CD8-positive, alpha-beta memory T cell (primary cell): Measurements from ENCODE around the gene CALM1. TPM values are rescaled to one million over a fixed set of nuclear protein-coding genes. Genes with fewer than 3 reads are reported as not detected.

ENCODE experiments used
- CTCF ChIA-PET: fragments of 350-600 bp; sonication (Branson Sonifier 250); formaldehyde crosslinking; loops from one replicate; lab custom pipeline; 2021; ENCODE audit warnings: antibody characterized with exemption; lab: Charles Lee
- POLR2A ChIA-PET: fragments of 350-600 bp; sonication (Branson Sonifier 250); formaldehyde crosslinking; loops from one replicate; lab custom pipeline; 2021; ENCODE audit warnings: antibody characterized with exemption; lab: Charles Lee
- DNase-seq, 5 donors: peaks; one replicate each; pipeline versions ENCODE4 v3.0.0 to v3.0.0-alpha.2; 2020 to 2022; ENCODE audit warnings: mixed read lengths in 1 of 5
- H3K27ac ChIP-seq: one replicate; pipeline ENCODE4 v1.7.0; 2013; ENCODE audit warnings: low read depth, mild to moderate bottlenecking, low read length, moderate library complexity
- H3K27me3 ChIP-seq: 2 replicates; pipeline ENCODE4 v1.7.0; 2013; ENCODE audit warnings: low read length, mild to moderate bottlenecking; ENCODE audit not compliant: insufficient read depth, poor library complexity, severe bottlenecking
- H3K36me3 ChIP-seq: 2 replicates; pipeline ENCODE4 v1.7.0; 2013; ENCODE audit warnings: mild to moderate bottlenecking, low read length, moderate library complexity; ENCODE audit not compliant: insufficient read depth
- H3K4me1 ChIP-seq: 2 replicates; pipeline ENCODE4 v1.7.0; 2013; ENCODE audit warnings: mild to moderate bottlenecking, low read length, moderate library complexity; ENCODE audit not compliant: insufficient read depth
- H3K4me3 ChIP-seq: 2 replicates; pipeline ENCODE4 v1.7.0; 2013; ENCODE audit warnings: mild to moderate bottlenecking, low read length
- H3K9me3 ChIP-seq: 2 replicates; pipeline ENCODE4 v1.7.0; 2013; ENCODE audit warnings: mild to moderate bottlenecking, low read length
- H3K27ac Mint-ChIP-seq, 8 donors: one replicate each; pipeline ENCODE4 v1.8.0; 2020 to 2021; ENCODE audit warnings: mixed read lengths in 8 of 8, mild to moderate bottlenecking in 6 of 8, inconsistent platforms in 3 of 8, moderate library complexity in 3 of 8
- H3K27me3 Mint-ChIP-seq, 2 donors: one replicate each; pipeline ENCODE4 v1.8.0; 2020 to 2021; ENCODE audit warnings: mixed read lengths in 2 of 2, mild to moderate bottlenecking in 1 of 2, moderate library complexity in 1 of 2
- H3K36me3 Mint-ChIP-seq, 3 donors: one replicate each; pipeline ENCODE4 v1.8.0; 2020 to 2021; ENCODE audit warnings: mixed read lengths in 3 of 3, inconsistent platforms in 1 of 3, mild to moderate bottlenecking in 1 of 3
- H3K4me1 Mint-ChIP-seq, 3 donors: one replicate each; pipeline ENCODE4 v1.8.0; 2020 to 2021; ENCODE audit warnings: mixed read lengths in 3 of 3, inconsistent platforms in 1 of 3, mild to moderate bottlenecking in 1 of 3
- H3K4me3 Mint-ChIP-seq, 7 donors: one replicate each; pipeline ENCODE4 v1.8.0; 2020 to 2021; ENCODE audit warnings: mixed read lengths in 7 of 7, mild to moderate bottlenecking in 6 of 7, moderate library complexity in 4 of 7, inconsistent platforms in 2 of 7
- H3K9me3 Mint-ChIP-seq, 5 donors: one replicate each; pipeline ENCODE4 v1.8.0; 2020 to 2022; ENCODE audit warnings: mixed read lengths in 5 of 5, mild to moderate bottlenecking in 3 of 5, moderate library complexity in 2 of 5, inconsistent platforms in 1 of 5
- polyA plus RNA-seq: library from polyadenylated mRNA; unstranded; fragments of 300-500 nt; fragmentation: Illumina TruSeq; gene quantifications from one replicate; pipeline ENCODE4 v1.2.3, GENCODE V29; 2021
- total RNA-seq, 2 experiments: library from RNA; stranded (reverse); gene quantifications; one replicate each; pipeline ENCODE4 v1.2.3, GENCODE V29; 2021

Gene CALM1
- total and polyA plus RNA-seq, 3 experiments from 2014 or later: 575 to 3,107 (median 587) TPM

DNA sequence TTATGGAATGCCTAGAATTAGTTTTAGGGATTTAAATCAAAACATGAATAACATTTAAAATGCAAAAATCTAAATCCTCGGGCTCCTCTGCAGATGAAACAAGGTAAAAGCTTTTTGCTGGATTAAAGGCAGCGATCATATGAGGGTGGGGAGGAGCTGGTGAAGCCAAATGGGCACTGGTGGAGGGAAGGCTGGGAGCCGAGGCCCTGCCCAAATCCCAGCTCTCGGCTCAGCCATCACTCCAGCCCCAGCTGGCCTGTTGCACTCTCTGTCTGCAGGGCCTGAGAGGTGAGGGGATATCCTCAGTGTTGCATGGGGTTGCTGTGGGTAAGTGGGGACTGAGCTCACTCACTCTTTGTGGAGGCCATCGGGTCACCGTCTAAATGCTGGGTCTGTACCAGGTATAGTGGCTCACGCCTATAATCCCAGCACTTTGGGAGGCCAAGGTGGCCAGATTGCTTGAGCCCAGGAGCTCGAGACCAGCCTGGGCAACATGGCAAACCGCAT lies 28.6 kb downstream of the CALM1 start:
- H3K27me3 Mint-ChIP-seq: peaks cover 4 to 7% of the 10 kb centered on the region in 2 donors
- H3K27ac Mint-ChIP-seq: no peak overlapping the region
- no peaks in the 10 kb centered on the region for H3K4me1 ChIP-seq
- no peaks in the 10 kb centered on the region for H3K36me3 ChIP-seq
- no peaks in the 10 kb centered on the region for H3K36me3 Mint-ChIP-seq
- H3K9me3 Mint-ChIP-seq: no peaks in the 10 kb centered on the region
- H3K4me3 Mint-ChIP-seq: no peak overlapping the region
- ChIA-PET CTCF (interaction anchor here (1.1 kb wide), 1 partner anchor 25 kb away, joined by 3 read pairs; no protein-coding TSS in a partner anchor), POLR2A (no interaction called here)
- no peaks in the 10 kb centered on the region for H3K4me1 Mint-ChIP-seq
- H3K27ac ChIP-seq: no peak overlapping the region
- no peak overlapping the region for H3K4me3 ChIP-seq
- H3K27me3 ChIP-seq: no peaks in the 10 kb centered on the region
- H3K9me3 ChIP-seq: no peaks in the 10 kb centered on the region
- DNase-seq: no peak

DNA sequence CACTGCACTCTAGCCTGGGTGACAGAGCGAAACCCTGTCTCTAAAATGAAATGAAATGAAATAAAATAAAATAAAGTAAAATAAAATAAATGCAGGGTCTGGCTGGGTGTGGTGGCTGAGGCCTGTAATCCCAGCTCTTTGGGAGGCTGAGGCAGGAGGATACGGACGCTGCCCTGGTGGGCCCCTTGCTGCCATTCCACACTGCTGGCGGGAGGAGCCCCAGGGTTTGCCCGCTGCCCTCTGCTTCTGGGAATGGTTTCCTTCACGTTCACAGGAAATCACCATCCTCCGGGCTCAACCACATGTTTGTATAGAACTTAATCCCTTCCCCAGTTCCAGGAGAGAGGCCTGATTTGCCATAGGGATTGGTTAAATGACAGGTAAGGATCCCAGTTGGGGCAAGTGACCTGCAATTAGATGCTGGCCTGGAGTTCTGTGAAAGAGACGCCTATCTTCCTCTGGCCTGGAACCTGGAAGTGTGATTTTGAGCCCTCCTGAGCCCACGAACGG lies 29.3 kb downstream of the CALM1 start:
- no peak overlapping the region for H3K27ac ChIP-seq
- H3K27me3 Mint-ChIP-seq: peaks cover 4 to 8% of the 10 kb centered on the region in 2 donors
- H3K36me3 ChIP-seq: no peaks in the 10 kb centered on the region
- H3K36me3 Mint-ChIP-seq: no peaks in the 10 kb centered on the region
- H3K9me3 Mint-ChIP-seq: no peaks in the 10 kb centered on the region
- H3K4me3 ChIP-seq: no peak overlapping the region
- POLR2A ChIA-PET: no interaction called here
- no peak for DNase-seq
- H3K4me3 Mint-ChIP-seq: no peak overlapping the region
- no peaks in the 10 kb centered on the region for H3K27me3 ChIP-seq
- H3K9me3 ChIP-seq: no peaks in the 10 kb centered on the region
- H3K4me1 ChIP-seq: no peaks in the 10 kb centered on the region
- H3K27ac Mint-ChIP-seq: no peak overlapping the region
- H3K4me1 Mint-ChIP-seq: no peaks in the 10 kb centered on the region
- CTCF ChIA-PET: interaction anchor here (1.1 kb wide), 1 partner anchor 26 kb away, joined by 3 read pairs; no protein-coding TSS in a partner anchor

DNA sequence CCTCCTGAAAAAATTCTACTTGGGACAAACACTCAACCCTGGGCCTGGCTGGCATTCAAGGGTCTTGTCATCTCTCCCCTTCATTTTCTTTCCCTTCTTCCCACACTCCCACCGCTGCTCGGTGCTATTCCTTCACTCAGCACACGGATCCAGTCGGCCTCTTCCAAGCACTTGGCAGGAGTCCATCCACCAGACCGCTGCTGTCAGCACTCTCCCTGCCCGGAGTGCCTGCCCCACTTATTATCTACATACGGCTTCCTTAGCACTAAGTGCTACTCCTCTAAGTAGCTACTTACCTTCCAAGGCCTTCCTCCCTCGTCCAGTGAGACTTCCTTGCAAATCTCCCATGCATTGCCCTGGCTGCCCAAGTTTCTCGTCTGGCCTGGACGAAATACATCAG lies 29.8 kb downstream of the CALM1 start:
- no peak overlapping the region for H3K27ac ChIP-seq
- no peaks in the 10 kb centered on the region for H3K4me1 Mint-ChIP-seq
- H3K4me1 ChIP-seq: no peaks in the 10 kb centered on the region
- H3K9me3 Mint-ChIP-seq: no peaks in the 10 kb centered on the region
- no peaks in the 10 kb centered on the region for H3K36me3 Mint-ChIP-seq
- CTCF ChIA-PET: interaction anchor here (1.1 kb wide), 1 partner anchor 27 kb away, joined by 3 read pairs; no protein-coding TSS in a partner anchor
- no peak for DNase-seq
- H3K4me3 ChIP-seq: no peak overlapping the region
- H3K27me3 ChIP-seq: no peaks in the 10 kb centered on the region
- H3K36me3 ChIP-seq: no peaks in the 10 kb centered on the region
- peaks cover 4 to 8% of the 10 kb centered on the region in 2 donors for H3K27me3 Mint-ChIP-seq
- H3K27ac Mint-ChIP-seq: no peak overlapping the region
- H3K4me3 Mint-ChIP-seq: no peak overlapping the region
- H3K9me3 ChIP-seq: no peaks in the 10 kb centered on the region
- POLR2A ChIA-PET: no interaction called here

DNA sequence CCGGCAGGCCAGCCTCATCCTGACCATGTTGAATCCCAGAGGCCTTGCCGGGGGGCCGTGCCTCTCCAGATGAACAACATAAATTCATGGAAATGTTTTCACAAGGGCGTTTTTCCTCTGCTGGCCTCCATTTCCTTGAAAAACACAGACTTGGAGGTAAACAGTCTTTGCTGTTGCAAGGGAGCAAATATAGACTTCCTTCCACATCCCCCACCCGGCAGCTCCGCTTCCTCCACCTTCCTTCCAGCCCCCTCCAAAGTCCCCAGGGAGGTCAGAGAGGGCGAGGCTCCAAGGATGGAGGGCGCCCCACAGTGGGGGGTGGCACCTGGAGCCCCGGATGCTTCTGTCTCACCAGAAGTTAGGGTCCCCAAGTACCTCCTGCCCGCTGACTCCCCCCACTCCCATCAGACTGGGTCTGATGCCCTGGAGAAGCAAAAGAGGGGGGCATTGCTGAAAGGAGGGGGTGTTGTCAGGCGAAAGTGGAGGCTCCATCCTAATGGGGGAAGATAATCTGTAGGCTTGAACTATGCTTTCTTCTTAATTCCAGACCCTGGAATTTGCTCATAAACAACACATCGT lies 31.1 kb downstream of the CALM1 start:
- CTCF ChIA-PET: no interaction called here
- POLR2A ChIA-PET: no interaction called here
- Histone ChIP-seq H3K27ac (no peak overlapping the region), H3K4me1 (no peaks in the 10 kb centered on the region), H3K27me3 (no peaks in the 10 kb centered on the region), H3K36me3 (no peaks in the 10 kb centered on the region), H3K9me3 (no peaks in the 10 kb centered on the region), H3K4me3 (no peak overlapping the region)
- H3K36me3 Mint-ChIP-seq: no peaks in the 10 kb centered on the region
- no peak for DNase-seq
- H3K27ac Mint-ChIP-seq: no peak overlapping the region
- no peak overlapping the region for H3K4me3 Mint-ChIP-seq
- no peaks in the 10 kb centered on the region for H3K9me3 Mint-ChIP-seq
- peaks cover 4 to 7% of the 10 kb centered on the region in 2 donors for H3K27me3 Mint-ChIP-seq
- H3K4me1 Mint-ChIP-seq: no peaks in the 10 kb centered on the region

DNA sequence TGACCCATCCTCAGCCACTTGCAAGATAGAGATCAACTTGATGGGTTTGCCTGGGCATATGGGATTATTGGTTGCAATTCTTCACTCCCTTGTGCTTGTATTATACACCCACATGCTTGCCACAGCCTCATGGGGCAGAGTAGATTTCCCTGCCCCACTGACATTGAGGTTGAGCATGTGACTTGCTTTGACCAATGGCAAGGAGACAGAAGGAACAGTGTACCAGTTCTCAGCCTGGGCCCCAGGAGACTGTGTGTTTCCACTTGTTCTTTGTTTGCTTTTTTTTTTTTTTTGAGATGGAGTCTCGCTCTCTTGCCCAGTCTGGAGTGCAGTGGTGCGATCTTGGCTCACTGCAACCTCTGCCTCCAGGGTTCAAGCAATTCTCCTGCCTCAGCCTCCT lies 31.8 kb downstream of the CALM1 start:
- ChIA-PET CTCF (no interaction called here), POLR2A (no interaction called here)
- Histone ChIP-seq H3K27me3 (no peaks in the 10 kb centered on the region), H3K27ac (no peak overlapping the region), H3K9me3 (no peaks in the 10 kb centered on the region), H3K4me3 (no peak overlapping the region), H3K36me3 (no peaks in the 10 kb centered on the region), H3K4me1 (no peaks in the 10 kb centered on the region)
- H3K4me3 Mint-ChIP-seq: no peak overlapping the region
- H3K4me1 Mint-ChIP-seq: no peaks in the 10 kb centered on the region
- H3K27me3 Mint-ChIP-seq: peaks cover 4 to 9% of the 10 kb centered on the region in 2 donors
- no peak overlapping the region for H3K27ac Mint-ChIP-seq
- no peaks in the 10 kb centered on the region for H3K9me3 Mint-ChIP-seq
- no peak for DNase-seq
- no peaks in the 10 kb centered on the region for H3K36me3 Mint-ChIP-seq

DNA sequence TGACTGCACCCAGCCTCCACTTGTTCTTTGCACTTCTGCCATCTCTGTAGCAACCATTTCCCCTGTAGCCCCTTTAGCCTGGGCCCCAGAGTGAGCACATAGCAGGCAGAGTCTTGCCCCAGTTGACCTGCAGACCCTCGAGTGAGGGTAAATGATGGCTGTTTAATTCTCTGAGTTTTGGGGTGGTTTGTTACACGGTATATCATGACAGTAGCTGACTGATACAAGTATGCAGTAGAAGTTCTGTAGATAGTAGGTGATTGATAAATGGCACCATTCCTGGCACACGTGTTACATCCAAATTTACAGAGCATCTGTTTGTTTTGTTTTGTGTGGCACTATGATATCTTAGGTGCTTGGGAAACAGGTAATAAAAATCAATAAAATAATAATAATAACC lies 32.4 kb downstream of the CALM1 start:
- Histone ChIP-seq H3K4me1 (no peaks in the 10 kb centered on the region), H3K36me3 (no peaks in the 10 kb centered on the region), H3K27ac (no peak overlapping the region), H3K4me3 (no peak overlapping the region), H3K9me3 (no peaks in the 10 kb centered on the region), H3K27me3 (no peaks in the 10 kb centered on the region)
- ChIA-PET CTCF (no interaction called here), POLR2A (no interaction called here)
- Mint-ChIP-seq H3K4me3 (no peak overlapping the region), H3K27me3 (peaks cover 6 to 9% of the 10 kb centered on the region in 2 donors), H3K9me3 (no peaks in the 10 kb centered on the region), H3K27ac (no peak overlapping the region), H3K36me3 (no peaks in the 10 kb centered on the region), H3K4me1 (no peaks in the 10 kb centered on the region)
- no peak for DNase-seq

DNA sequence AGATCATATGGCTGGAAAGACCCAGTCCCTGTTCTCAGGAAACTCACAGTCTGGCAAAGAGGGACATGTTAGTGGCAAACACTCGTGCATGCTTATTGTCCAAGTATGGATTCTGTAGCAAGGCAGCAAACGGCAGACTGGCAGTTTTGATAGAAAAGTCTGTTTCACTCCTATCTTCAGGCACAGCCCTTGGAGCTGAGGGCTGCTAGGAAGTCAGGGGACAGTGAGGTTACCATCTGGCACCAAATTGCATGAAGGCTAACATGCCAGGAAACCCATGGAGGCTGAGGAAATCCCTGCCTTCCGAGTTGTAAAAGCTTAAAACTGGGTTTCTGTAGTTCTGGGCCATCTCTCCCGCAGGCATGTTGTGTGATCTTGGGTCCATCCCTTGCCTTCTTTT lies 32.9 kb downstream of the CALM1 start:
- no peak for DNase-seq
- peaks cover 7 to 9% of the 10 kb centered on the region in 2 donors for H3K27me3 Mint-ChIP-seq
- Histone ChIP-seq H3K36me3 (no peaks in the 10 kb centered on the region), H3K9me3 (no peaks in the 10 kb centered on the region), H3K4me1 (no peaks in the 10 kb centered on the region), H3K27ac (no peak overlapping the region), H3K4me3 (no peak overlapping the region), H3K27me3 (no peaks in the 10 kb centered on the region)
- H3K27ac Mint-ChIP-seq: no peak overlapping the region
- POLR2A ChIA-PET: no interaction called here
- H3K4me3 Mint-ChIP-seq: no peak overlapping the region
- CTCF ChIA-PET: no interaction called here
- no peaks in the 10 kb centered on the region for H3K36me3 Mint-ChIP-seq
- no peaks in the 10 kb centered on the region for H3K4me1 Mint-ChIP-seq
- no peaks in the 10 kb centered on the region for H3K9me3 Mint-ChIP-seq

DNA sequence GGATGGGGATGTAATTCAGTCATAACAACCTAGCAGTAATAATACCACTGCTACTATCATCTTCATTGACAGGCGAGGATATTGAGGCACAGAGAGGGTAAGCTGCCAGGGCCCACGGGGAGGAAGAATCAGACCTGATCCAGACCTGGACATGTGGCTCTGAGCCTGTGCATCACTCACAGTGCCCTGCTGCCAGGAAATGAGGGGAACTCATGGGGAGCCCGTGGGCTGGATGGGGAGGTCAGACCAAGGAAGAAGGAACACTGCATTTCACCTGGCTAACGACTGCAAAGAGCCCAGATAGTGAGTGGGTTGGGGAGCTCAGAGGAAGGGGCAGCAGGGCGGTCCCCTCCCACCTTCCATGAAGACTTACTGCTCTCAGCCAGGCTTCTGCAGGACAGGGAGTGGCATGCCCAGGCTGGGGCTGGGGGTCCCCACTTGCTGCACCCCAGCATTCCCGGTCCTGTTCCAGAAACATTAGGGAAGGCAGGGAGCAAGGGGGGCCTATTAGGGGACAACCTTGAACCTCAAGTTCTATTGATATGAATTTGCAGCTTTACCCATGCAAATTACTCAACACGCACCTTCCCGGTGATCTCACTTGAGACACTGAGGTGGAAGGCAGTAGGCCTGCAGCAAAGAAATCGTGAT lies 37.7 kb downstream of the CALM1 start:
- H3K4me1 ChIP-seq: no peaks in the 10 kb centered on the region
- no peak overlapping the region for H3K4me3 ChIP-seq
- H3K36me3 ChIP-seq: no peaks in the 10 kb centered on the region
- no peak overlapping the region for H3K27ac ChIP-seq
- no peaks in the 10 kb centered on the region for H3K9me3 ChIP-seq
- Mint-ChIP-seq H3K27ac (peak overlapping the region in 1 of 8 donors; percentile 22), H3K4me3 (no peak overlapping the region), H3K4me1 (no peaks in the 10 kb centered on the region), H3K9me3 (no peaks in the 10 kb centered on the region), H3K27me3 (peaks cover 4 to 9% of the 10 kb centered on the region in 2 donors), H3K36me3 (no peaks in the 10 kb centered on the region)
- ChIA-PET POLR2A (no interaction called here), CTCF (no interaction called here)
- no peak for DNase-seq
- H3K27me3 ChIP-seq: no peaks in the 10 kb centered on the region
